HG03066 (cell line): ENCODE measurements around the gene IGF1R.

ENCODE experiments used
- ATAC-seq: cut with Tn5 transposase; IDR thresholded peaks from one replicate; pipeline ENCODE4 v1.9.1; 2021; ENCODE audit warnings: low read depth; ENCODE audit not compliant: unreplicated experiment

The IGF1R gene

DNA sequence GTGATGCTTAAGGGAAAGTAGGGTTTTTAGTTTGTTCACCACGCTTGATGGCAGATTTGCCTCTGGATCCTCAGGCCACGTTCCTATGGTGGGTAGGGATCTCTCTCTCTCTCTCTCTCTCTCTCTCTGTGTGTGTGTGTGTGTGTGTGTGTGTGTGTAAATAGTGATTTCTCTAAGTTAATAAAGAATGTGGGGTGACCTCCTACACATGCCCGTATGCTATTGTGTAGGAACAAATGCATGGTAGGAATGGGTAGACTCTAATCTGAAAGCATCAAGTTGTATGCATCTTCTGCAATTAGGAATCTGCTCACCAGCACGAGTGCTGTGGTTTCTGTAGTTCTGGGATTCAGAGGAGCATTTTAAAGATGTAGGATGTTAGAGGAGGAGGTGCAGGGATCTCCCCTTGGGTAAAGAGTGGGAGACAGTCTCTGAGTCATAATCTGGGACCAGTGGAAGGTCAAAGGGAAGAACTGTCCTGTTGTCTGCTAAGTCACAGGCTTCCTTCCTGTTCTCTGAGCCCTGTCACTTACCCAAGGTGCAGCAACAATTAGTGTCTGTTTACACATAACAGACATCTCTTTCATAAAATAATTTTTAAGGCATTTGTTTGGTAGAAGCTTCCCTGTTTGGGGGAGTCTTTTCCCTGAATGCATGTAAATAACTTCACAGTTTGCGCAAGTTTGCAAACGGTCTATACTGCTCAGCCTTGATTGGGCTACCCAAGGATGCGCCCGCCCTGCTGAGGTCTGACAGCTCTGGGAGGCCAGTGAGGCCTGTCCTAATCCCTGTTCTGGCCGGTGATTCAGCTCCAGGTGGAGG lies 139.8 kb downstream of the IGF1R start:
- no peak for ATAC-seq

DNA sequence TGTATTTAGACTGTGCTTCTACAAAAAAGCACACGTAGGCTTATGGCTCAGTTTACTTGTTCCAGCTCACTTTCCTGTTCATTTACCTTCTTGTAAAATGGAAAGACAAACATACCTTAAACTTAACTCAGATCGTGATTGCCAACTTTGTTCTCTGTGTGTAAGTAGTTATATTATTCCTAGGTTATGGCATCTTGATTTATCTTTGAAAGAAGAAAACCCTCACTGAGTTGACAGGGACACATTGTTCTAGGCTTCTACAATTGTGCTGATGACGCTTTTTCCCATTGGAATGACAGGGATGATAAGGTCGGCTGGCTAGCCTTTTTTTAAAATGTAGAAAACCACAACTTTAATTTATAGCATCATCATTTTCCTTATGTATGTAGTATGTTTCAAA lies 140.7 kb downstream of the IGF1R start:
- ATAC-seq, result no peak

DNA sequence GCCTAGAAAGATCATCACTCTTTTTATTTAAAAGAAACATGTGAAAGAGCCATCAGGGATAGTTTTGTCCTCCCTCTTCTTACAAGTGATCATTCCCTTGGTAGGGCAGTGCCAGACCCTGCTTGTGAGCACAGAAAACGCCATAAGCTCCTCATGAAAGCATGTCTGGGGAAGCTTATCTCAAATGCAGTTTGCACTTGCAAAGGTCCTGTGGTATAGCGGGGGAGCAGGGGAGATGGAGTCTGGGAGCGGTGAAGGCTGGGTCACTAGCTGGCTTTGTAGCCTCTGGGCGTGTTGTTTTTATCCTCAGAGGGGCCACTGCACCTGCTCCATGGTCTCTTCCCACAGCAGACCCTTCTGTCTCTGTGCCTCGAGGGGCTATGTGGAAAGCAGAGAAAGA lies 141.9 kb downstream of the IGF1R start:
- no peak for ATAC-seq

DNA sequence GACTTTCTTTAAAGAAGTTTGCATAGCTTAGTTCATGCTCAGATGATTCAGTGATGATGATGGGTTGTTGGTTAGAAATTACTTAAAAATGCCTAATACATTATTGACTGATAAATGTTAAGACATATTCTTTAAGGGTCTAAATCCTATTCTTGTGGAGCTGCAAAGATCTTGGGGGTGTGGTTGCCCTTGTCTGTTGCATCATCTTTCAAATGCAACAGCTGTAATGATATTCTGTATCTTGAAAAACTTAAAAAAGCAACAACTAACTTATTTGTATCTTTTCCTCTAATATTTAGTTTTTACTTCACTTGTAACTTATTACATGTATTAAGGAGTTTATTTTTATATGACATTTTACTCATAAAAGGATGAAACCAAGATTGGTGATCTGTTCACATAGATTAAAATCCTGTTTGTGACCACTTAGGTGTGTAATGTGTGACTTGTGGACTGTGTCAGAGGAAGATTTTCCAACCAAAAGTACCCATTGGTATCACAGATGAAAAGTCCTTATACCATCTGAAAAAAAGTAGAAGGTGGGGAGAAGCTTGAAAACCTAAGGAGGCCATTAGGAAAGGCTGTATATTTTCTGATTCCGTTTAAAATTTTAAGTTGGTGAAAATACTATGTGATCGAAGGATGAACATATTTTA lies 142.8 kb downstream of the IGF1R start:
- no peak for ATAC-seq

DNA sequence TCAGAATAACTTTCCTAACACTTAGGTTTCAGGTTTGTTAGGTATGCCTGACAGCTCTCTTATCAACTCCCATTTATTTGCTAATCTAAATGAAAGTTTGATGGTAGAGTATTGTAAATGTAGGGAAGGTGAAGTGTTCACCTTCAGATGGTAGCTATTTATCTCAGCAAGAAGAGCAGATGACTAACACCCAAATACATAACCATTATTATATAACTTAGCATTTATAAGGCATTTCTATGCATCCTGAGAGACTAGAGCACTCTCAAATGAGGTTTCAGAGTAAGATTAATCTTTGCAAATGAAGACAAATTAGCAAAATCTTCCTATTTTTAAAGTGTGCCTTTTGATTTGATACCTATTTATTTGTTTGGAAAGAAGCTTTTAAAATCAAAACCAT lies 143.8 kb downstream of the IGF1R start:
- ATAC-seq, result no peak

DNA sequence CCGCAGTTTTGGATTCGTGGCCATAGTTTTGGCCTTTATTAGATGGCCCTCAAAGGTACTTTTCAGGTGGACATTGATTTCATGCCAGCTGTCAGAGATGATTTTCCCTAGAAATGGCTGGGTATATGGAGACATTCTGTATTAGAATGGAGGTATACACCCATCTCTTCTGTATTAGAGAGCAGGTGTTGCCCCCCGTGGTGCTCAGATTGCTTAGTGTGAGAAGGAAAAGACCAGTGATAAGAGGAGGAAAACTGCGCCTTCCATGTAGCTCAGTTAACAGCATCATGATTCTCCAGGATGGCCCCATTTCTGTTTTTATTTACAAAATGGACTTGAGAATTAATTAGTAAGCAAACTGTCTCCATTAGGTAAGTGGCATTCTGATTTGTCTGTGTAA lies 145.9 kb downstream of the IGF1R start:
- no peak for ATAC-seq

DNA sequence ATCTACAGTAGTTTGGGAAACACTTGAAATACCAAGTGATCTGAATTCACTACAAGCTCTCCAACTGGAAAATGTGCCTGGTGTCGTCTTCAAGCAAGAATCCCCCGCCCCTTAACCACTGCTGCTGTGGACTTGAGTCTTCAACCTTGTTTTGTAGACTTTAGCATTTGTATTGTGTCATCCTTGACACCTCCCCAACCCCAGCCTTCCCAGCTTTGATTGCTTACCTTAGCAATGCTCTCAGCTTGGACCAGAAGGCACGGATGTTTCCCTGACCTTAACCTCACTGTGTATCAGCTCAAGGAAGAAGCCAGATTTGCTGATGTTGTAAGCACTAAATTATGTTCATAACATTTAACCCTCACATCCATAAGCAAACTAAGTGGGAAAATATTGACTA lies 146.4 kb downstream of the IGF1R start:
- no peak for ATAC-seq

DNA sequence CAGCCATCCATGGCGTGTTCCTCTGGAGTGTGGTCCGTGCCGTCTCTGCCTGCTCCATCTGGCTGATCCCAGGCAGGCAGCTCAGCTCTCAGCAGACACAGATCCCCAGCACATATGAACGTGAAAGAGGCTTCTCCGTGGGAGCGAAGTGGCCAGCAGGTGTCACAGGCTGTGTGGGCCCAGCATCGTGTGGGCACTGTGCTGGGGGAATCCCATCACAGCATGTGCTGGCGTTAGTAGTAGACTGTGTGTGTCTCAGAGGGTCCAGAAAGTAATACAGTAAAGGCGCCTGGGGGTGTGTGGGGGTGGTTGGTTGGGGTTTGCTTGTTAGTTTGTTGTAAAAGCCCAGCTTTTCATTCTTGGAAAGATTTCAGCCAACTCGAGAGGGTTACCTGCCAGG lies 147.6 kb downstream of the IGF1R start:
- no peak for ATAC-seq

DNA sequence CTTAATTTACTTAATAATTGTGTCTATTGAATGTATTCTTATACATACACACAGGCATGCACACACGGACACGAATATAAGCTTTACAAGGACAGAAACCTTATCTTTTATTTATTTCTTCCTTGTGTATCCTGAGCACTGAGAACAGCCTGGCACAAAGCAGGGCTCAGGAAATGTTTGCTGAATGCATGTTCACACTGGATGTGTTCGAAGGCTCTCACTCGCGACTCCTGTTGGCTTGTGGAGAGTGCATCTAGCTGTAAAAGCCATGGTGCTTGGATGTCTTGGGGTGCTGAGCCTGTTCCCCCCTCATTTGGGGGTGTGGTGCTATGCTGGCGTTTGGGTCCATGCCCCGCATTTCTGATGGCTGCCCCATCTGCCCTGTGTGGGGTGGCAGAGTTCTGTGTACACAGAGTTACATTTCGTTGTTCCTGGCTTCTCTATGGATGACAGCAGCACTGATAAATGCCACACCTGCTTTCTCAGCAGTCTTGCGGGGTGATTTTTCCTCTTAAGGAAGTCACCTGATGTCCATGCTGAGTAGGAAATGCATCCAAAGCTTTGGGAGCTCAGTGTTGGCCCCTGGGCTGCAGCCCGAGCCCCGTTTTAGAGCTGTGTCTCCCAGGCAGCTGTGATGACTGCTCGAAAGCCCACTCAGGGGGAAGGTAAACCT lies 148.5 kb downstream of the IGF1R start:
- ATAC-seq, result no peak

DNA sequence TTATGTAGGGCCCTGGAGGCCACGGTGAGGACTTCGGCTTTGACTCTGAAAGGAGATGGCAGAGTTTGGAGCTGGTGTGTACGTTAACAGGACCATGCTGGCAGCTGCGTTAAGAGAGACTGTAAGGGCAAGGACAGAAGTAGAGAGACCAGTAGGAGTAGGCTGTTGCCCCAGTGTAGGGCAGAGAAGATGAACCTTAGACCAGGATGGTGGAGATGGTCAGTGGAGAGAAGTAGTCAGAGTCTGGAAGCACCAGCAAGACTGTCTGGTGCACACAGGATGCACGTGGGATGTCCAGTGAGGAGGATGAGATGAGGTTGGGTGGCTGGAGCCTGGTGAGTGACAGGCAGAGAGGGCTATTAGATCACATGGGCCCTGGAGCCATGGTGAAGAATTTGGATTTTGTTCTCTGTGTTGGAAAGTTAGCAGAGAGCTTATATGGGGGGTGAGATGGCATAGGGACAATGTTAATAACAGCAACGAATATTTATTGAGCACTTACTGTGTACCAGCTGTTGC lies 150.1 kb downstream of the IGF1R start:
- no peak for ATAC-seq

DNA sequence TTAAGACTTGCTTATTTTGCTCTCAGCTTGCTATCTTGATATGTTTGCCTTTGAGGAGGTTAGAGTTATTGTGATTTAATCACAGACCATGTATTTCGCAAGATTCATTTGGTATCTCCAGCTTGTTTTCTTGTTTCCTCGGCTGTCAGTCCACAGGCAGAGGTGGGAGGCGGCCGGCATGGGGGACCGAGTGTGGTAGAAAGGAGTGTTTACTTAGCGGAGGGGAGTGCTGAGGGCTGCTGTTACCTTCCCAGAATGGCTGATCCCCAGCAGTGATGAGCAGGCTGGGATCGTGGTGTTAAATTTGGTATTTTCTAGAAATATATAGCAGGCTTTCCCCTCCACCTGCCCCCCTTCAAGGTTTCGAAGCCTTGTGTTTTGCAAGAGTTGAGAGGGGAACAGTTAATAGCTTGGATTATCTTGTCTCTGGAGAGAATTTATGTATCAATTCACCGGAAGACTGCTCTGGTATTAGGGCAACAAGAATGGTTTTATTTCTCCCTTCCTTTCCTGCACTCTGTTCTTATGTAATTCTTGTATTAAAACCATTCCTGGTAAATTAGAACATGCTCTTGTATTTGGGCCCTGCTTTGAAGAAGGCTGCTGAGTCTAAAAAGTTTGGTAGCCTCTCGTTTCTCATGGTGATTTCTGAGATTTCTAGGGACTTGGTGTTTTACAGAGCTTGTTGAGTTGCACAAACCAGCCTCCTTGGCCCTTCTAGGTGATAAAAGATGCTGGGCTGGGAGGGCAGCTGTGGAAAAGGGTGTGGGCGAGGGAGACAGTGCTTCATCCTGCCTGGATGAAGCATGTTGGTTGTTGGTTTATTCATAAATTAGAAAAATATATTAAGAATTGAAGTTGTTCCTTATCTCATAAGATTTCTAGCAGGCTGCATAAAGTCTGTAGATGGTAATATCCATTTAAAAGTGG lies 151.4 kb downstream of the IGF1R start:
- no peak for ATAC-seq

DNA sequence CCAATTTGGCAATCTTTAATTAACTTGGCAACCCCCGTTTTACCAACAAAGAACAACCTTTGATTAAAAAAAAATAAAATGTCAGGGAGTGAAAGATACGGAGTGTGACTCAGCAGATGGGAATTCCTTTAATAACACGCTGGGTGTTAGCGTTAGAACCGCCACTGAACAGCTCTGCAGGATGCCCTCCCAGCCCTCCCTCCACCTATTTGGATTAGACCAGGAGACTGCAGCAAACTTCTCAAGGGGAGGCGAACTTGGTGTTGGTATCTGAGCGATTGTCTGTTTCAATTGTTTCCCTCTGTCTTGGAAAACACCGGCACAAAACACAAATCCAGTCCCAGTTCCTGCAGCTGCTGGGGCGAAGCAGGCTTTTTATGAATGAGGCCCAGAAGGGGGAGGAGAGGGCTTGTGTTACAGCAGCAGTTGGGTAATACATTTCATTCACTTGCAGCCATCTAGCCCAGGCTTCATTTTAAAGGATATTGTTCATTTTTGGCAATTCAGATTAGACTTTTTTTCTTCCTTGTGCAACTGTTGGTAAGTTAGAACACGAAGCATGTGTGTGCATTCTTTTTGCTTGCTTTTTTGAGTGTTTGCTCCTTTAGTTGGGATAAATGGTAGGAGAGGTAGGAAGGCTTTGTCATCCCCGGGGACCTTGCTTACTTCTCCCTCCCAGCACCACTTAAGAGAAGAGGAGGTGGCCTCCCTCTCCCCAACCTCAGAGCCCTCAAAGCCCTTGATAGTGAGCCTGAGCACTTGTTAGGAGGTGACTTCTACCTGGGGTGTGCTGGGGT lies 152.3 kb downstream of the IGF1R start:
- ATAC-seq, result no peak

DNA sequence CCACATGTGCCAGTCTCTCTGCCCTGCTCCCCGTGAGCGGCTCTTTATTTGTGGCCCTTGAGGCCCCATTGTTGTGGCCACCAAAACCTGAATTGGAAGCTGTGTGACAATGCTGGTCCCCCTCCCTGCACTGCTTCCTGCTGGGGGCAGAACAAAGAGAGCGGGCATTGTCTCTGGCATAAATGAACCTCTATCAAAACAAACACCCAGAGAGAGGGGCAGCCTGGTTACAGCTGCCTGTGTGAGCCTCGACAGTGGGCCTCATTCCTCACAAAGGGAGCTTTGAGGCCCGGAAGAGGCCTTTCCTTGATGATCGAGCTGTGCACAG lies 152.9 kb downstream of the IGF1R start:
- no peak for ATAC-seq

DNA sequence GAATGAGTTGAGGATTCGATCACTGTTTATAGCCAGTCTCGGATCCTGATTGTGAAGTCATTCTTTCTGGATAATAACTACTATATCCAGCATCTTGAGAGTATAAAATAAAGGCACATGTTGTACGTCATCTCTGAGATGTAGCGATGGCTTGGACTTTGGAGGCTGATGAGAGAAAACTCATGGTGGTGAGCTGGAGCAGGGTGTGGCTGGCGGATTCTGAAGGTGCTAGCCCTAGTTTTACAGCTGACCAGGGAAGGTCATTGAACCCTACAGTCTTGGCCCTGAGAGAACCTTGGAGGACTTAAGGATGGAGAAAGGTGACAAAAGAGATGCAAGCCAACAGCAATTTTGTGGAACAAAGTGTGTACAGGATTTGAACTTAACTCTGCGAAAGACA lies 153.8 kb downstream of the IGF1R start:
- no peak for ATAC-seq

DNA sequence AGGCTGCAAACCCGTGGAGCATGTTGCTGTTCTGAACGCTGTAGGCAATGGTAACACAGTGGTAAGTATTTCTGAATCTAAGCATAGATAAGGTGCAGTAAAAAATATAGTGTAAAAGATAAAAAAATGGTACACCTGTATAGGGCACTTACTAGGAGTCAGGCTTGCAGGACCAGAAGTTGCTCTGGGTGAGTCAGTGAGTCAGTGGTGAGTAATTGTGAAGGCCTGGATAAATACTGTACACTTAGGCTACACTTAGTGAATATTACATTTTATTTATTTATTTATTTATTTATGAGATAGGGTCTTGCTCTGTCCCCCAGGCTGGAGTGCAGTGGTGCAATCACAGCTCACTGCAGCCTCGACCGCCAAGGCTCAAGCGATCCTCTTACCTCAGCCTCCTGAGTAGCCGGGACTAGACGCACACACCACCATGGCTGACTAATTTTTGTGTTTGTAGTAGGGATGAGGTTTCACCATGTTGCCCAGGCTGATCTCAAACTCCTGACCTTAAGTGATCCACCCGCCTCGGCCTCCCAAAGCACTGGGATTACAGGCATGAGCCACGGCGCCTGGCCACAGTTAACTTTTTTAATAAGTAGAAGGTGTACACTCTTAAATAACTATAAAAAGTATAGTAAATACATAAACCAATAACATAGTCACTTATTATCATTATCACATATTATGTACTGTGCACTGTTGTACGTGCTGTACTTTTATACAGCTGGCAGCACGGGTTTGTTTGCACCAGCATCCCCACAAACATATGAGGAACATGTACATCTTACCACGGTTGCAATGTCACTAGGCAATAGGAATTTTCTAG lies 155.1 kb downstream of the IGF1R start:
- ATAC-seq, result no peak

DNA sequence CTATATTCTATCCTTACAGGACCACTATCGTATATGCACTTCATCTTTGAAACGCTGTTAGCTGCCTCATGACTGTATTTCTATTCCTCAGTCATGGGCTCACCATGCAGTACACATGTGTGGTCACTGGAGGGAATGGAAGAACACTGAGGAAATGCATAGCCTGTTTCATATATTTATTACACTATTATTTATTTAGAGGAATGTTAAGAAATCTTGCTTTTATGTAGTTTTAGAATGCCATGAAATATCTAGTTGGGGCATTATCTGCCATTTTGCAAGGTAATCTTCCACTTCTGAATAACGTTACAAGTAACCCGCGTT lies 155.7 kb downstream of the IGF1R start:
- ATAC-seq, result no peak

DNA sequence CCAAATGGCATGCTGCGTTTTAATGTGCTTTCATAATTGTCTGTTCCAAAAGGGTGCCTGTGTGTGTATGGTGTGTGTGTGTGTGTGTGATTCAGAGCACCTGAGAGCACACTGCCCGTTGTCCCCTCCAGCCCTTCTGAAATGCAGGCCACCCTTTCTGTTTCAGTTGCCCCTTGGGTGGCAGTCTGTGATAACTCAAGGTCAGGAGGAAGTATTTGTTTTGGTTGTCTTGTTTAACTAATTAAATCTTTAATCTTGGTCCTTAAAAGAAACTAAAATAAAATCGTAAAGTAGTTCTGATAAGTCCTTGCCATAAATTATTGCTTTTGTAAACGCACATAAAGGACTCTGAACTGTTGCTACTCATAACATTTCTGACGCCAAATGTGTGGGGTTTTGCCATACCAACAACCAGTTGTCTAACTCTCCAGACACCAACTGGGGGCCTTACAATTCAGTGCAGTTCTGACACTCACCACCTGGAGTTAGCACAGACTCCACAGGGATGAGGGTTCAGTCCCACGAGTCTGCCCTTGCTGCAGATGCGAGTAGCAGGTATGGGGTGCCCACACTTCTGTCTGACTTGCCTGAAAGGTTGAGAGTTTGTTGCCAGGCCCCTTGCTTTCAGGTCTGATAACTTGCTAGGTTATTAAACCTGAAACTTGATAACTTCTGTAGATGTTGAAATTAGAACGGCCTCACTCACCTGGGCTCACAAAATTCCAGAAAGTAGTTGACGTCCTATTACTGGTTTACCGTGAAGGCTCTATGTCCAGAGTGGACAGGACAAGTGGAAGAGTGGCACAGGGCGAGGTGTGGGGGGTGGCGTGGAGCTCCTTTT lies 157.3 kb downstream of the IGF1R start:
- ATAC-seq, result no peak

DNA sequence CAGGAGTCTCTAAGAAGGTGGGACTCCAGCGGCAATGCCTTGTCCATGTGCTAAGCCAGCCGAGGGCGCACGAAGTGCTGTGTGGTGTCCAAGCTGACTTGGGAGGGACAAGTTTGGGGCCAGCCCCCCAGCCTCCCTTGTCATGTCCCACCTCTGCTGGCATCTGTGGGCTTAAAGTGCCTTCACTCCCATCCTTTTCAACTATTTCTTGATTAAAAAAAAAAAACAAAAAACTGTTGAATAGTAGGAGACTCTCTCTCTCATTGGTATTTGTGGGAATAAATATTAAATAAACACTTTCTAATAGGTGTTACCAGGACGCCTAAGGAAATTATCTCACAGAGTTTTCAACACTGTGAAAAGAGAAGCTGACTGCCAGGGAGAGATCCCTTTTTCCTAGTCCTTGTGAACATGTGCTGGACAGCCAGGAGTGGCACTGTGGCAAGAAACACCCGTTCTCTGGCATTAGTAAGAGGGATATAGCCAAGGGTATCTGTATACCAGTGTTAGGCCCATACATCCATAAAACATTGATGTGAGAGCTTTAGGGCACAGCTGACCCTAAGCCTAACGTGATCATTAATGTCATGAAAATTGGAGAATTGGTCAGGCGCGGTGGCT lies 158.0 kb downstream of the IGF1R start:
- ATAC-seq, result no peak
